ENCODE measurements around the gene UBQLN3. TPM values are rescaled to one million over a fixed set of nuclear protein-coding genes. Genes with fewer than 3 reads are reported as not detected.

The UBQLN3 gene
- total and polyA plus RNA-seq, 9 donors = 0.30 to 10.6 (median 1.0) TPM; not detected in 2

DNA sequence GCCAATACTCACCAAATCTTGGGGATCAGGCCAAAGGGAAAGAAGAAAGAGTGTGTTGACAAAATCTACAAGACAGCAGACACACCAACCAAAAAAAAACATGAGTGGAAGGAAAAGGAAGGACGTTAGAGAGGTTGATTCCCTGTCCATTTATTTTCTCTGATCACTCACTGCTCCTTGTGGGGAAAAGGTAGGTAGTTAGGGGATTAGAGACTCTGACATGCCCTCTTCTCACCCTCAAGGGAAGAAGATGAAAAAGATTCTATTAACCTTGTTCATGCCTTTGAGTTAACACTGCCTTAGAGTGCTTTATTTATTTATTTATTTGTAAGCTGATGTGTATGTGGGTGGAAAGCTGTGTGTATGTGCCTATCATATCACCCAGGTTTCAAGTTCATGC is 38.7 kb upstream of the UBQLN3 start, which contains the start of gene OR52H1:
TSS of gene OR52H1 (minus strand) at position 101 of the 400 bp plus-strand sequence. CDS start 3,035 bp downstream, outside the sequence.
- intact Hi-C loops (cut with DNase I) = no loop called here

GRCh38 chr11:5547982-5548381 is 38.2 kb upstream of the UBQLN3 start:
- Histone ChIP-seq H3K4me3 (no peak overlapping the region), H3K27ac (no peak overlapping the region), H3K4me1 (ENCODE audit: insufficient read depth) (no peaks in the 10 kb centered on the region), H3K36me3 (no peaks in the 10 kb centered on the region), H3K9me3 (no peaks in the 10 kb centered on the region), H3K27me3 (no peaks in the 10 kb centered on the region)
- WGBS, 3 donors = 92 to 100% (median 97%) methylated on average over 1 of the region's 1 CpG
- no peak for TF ChIP-seq EP300 (IDR thresholded peaks at IDR 0.05)
- TF ChIP-seq, protein P1, sequence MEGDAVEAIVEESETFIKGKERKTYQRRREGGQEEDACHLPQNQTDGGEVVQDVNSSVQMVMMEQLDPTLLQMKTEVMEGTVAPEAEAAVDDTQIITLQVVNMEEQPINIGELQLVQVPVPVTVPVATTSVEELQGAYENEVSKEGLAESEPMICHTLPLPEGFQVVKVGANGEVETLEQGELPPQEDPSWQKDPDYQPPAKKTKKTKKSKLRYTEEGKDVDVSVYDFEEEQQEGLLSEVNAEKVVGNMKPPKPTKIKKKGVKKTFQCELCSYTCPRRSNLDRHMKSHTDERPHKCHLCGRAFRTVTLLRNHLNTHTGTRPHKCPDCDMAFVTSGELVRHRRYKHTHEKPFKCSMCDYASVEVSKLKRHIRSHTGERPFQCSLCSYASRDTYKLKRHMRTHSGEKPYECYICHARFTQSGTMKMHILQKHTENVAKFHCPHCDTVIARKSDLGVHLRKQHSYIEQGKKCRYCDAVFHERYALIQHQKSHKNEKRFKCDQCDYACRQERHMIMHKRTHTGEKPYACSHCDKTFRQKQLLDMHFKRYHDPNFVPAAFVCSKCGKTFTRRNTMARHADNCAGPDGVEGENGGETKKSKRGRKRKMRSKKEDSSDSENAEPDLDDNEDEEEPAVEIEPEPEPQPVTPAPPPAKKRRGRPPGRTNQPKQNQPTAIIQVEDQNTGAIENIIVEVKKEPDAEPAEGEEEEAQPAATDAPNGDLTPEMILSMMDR (IDR thresholded peaks at IDR 0.05) = no peak
- TF ChIP-seq POLR2A (IDR thresholded peaks at IDR 0.05) = no peak
- intact Hi-C loops (cut with DNase I) = no loop called here
- no peak for DNase-seq

More for the DNA sequence above, 38.7 kb upstream of the UBQLN3 start, which contains the start of gene OR52H1:
- Histone ChIP-seq H3K27me3 (no peaks in the 10 kb centered on the region), H3K27ac (no peak within 1 kb of the TSS), H3K4me3 (no peak within 1 kb of the TSS), H3K36me3 (no peaks in the 10 kb centered on the region), H3K4me1 (ENCODE audit: insufficient read depth) (no peaks in the 10 kb centered on the region), H3K9me3 (no peaks in the 10 kb centered on the region)
- DNase-seq = no peak
- WGBS, 3 donors = 50 to 57% (median 57%) methylated on average over 1 of the region's 1 CpG
- TF ChIP-seq EP300 (IDR thresholded peaks at IDR 0.05) = no peak
- no peak for TF ChIP-seq POLR2A (IDR thresholded peaks at IDR 0.05)
- TF ChIP-seq, protein P1 (IDR thresholded peaks at IDR 0.05) = no peak

DNA sequence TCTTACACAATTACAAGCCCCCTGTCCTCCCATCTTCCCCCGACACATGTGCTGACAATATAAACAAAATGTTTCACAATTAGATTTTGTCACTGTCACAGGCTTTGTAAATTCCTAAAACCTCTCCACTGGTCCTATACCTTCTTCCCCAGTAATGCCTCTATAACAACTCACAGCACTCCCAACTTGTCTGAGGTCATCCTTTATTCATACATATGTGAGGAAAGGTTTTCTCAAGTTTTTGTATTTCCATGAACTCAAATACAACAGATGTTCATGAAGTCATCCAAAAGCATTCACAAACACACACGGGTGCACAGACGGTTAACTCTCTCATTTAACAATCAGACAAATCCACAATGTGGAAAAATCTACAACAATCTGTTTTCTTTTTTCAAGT is 36.7 kb upstream of the UBQLN3 start:
- Histone ChIP-seq H3K4me1 (ENCODE audit: insufficient read depth) (no peaks in the 10 kb centered on the region), H3K27me3 (no peaks in the 10 kb centered on the region), H3K36me3 (no peaks in the 10 kb centered on the region), H3K9me3 (no peaks in the 10 kb centered on the region), H3K27ac (no peak overlapping the region), H3K4me3 (no peak overlapping the region)
- intact Hi-C loops (cut with DNase I) = no loop called here
- WGBS, 3 donors = 69 to 84% (median 73%) methylated on average over 3 of the region's 3 CpGs
- TF ChIP-seq EP300 (IDR thresholded peaks at IDR 0.05) = no peak
- TF ChIP-seq, protein P1 (IDR thresholded peaks at IDR 0.05) = no peak
- TF ChIP-seq POLR2A (IDR thresholded peaks at IDR 0.05) = no peak
- no peak for DNase-seq

- H3K27ac ChIP-seq = no peak overlapping the region
- 23 to 38% (median 31%) methylated on average over 1 of the region's 1 CpG for WGBS, 3 donors
- no peaks in the 10 kb centered on the region for H3K4me1 ChIP-seq (ENCODE audit: insufficient read depth)
- H3K4me3 ChIP-seq = no peak overlapping the region
- H3K27me3 ChIP-seq = no peaks in the 10 kb centered on the region
- no peak for DNase-seq
- TF ChIP-seq, protein P1 (IDR thresholded peaks at IDR 0.05) = no peak
- TF ChIP-seq POLR2A (IDR thresholded peaks at IDR 0.05) (no peak), EP300 (IDR thresholded peaks at IDR 0.05) (no peak)
- intact Hi-C loops (cut with DNase I) = no loop called here
- H3K9me3 ChIP-seq = no peaks in the 10 kb centered on the region
- no peaks in the 10 kb centered on the region for H3K36me3 ChIP-seq
Observed at GRCh38 chr11:5541427-5541826, 31.7 kb upstream of the UBQLN3 start.
